Body of pancreas (tissue), 4 donors: Measurements from ENCODE around the gene WDPCP.

Experiments used
- CTCF ChIP-seq, 7 experiments: fragments of 450-650 bp in 4 of 7; fragments of 200-600 bp in 3 of 7; sonication (generic) in 3 of 7; IDR thresholded peaks; one replicate each; pipeline ENCODE4 v1.5.1; 2016 to 2019; ENCODE audit warnings: antibody characterized with exemption in 7 of 7
- POLR2A ChIP-seq, 3 donors: fragments of 450-650 bp; IDR thresholded peaks; one replicate each; pipeline ENCODE4 v1.6.1; 2016; ENCODE audit warnings: antibody characterized with exemption in 3 of 3, mild to moderate bottlenecking in 2 of 3

- TF ChIP-seq POLR2A (IDR thresholded peaks at IDR 0.05) (no peak), CTCF (IDR thresholded peaks at IDR 0.05) (no peak)
These were observed 3.4 kb upstream of the WDPCP start for GRCh38 chr2:63591566-63592175.
